ENCODE data around the gene PRKAG3.

PRKAG3 gene

DNA sequence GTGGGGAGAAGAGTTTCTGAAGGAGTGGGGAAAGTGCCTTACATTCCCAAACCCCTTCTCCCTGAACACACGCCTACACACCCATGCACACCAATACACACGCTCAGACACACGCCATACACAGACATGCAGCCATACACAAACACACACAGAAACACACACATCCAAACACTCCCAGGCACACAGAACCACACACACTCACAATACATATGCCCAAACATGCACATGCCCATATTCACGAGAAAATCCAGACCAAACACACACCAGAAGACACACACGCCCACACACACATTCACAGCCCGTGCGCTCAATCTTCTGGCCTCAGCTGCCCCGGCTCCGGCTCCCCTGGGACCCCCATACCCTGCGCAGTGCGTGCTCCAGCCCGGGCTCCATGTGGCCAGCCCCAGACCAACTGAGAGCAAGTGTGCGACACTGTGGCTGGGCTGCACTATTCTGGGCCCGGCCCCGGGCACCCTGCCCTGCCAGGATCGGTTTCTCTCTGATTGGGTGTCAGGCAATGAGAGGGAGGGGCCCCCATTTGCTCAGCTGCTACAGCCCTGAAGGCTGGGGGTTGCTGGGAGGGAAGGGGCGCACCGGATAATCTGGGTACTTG lies at the start of gene PRKAG3:
PRKAG3 (minus strand) TSS at position 426 of the 613 bp plus-strand sequence.
- DNase-seq (ENCODE audit: low read depth, low spot score), result no peak

DNA sequence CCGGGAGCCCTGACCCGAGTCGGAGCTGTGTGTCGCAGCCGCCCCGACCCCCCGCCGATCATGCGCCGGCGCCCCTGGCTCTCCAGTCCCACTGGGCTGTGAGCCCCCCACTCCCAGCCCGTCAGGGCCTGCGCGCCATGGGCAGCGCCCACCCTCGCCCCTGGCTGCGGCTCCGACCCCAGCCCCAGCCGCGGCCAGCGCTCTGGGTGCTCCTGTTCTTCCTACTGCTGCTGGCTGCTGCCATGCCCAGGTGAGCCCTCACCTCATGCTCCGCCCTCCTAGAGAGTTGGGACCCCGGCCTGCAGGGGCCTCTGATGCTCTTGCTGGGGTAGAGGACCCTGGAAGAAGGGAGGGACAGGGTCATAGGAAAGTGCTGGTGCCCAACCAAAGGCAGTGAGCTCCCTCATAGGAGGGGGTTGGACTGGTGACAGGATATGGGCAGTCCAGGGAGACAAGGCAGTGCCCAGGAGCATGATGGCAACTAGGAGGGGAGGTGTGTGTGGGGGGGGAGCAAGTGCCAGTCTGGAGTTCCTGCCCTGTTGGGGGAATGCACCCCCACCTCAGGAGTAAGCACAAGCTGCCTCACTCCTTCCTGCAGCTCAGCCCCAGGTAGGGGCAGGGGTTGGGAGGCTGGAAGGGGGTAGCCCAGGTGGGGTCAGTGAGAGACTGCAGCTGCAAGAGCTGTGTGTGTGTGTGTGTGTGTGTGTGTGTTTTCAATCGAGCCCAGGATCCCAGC lies 49.4 kb upstream of the PRKAG3 start:
- DNase-seq (ENCODE audit: low read depth, low spot score), result no peak

DNA sequence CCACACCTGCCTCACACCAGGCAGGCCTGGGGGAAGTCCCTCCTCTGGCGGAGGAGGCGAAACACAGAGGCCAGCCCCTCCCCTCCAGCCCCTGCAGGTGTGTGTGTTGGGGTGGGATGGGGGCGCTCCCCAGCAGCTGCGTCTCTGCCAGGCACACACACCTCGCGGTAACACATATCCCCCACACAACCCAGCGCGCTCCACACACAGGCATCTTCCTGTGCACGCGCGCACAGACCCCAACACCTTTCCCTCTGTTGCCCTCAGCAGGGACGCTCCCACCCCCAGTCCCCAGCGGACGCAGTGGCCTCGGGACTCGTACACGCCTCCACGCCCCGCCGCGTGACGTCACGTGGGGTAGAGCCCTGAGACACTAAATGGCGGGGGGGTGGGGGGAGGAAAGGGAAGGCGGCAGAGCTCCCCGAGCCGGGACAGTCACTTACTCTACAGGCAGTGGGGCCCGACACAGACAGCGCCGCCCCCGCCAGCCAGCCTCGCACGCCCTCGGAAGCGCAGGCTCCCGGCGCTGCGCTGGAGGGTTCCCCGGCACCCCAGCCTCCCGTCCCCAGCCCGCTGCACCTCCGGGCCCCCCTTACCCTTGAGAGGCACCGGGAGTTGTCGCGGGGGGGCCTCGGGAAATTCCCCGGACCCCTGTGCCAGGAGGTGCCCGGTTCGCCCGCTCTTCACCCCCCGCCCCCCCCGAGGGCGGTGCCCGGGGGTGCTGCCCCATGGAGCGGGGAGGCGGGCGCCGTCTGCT lies 48.7 kb upstream of the PRKAG3 start, which contains the start of gene WNT10A:
WNT10A (plus strand) TSS at position 751 of the 757 bp plus-strand sequence. CDS start 144 bp downstream, outside the sequence.
- peak; percentile 57 for DNase-seq (ENCODE audit: low read depth, low spot score)

DNA sequence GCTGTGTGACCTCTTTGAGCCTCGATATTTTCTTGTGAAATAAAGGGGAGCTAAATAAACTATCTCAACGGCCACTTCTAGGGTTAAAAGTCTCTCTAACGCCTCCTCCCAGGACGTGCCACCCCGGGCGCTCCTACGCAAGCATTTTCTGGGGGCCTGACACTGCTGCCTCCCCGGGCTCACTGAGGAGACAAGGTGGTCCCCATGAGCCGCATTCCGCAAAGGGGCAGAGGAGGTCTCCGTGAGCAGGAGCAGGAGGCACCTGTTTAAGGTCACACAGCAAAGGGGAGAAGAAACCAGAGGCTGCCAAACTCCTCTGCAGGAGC lies 48.1 kb upstream of the PRKAG3 start:
- no peak for DNase-seq (ENCODE audit: low read depth, low spot score)

DNA sequence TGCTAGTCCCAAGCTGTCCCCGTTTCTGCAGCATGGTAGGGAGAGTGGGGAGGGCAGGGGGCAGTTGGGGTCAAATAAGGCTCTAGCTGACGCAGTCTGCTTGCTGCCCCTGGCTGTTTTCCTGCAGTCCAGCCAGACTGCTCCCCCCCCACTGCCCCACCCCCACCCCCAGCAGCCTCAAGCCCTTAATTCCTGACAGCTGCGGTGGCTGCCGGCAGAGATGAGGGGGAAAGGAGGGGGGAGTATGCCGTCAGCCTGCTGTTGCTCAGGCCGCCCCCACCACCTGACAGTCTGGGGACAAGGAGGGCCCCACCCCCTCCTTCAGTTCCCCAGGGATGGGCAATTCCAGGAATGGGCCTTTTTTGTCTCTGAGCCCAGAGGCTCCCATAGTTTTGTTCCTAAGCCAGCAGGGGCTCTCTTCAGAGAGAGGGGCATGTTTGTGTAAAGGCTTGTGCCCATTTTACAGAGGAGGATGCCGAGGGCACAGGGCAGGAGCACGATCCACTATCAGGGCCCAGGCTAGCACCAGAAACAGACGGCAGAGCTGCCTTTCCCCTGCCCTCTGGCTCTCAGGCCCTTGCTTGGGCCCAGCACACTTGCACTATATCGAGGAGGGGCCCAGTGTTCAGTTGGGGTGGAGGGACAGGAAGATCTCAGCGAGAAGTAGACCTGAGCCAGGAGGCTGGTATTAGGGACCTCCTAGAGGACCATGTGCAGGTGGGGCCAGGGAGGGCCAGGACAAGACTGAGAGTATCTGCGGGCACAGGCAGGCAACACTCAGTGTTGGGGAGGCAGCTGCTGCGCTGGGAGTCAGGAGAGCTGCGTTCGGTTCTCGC lies 47.5 kb upstream of the PRKAG3 start:
- DNase-seq (ENCODE audit: low read depth, low spot score), result peak; percentile 72

DNA sequence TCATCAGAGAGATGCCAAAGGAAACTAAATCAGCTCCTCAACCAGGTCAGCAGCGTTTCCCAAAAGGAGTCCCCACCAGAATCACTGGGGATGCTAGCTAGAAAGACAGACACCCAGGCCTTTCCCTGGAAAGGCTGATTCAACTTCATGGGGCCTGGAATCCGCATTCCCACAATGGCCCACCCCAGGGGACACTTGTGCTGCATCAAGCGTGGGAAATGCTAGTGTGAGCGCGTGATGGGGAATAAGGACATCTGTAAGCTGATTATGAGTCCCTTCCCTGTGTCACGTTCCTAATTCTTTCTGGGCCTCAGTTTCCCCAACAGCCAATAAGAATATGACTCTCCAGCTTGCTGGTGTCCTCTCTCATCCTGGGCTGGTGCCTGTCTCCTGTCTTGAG lies 46.9 kb upstream of the PRKAG3 start:
- DNase-seq (ENCODE audit: low read depth, low spot score), result no peak

DNA sequence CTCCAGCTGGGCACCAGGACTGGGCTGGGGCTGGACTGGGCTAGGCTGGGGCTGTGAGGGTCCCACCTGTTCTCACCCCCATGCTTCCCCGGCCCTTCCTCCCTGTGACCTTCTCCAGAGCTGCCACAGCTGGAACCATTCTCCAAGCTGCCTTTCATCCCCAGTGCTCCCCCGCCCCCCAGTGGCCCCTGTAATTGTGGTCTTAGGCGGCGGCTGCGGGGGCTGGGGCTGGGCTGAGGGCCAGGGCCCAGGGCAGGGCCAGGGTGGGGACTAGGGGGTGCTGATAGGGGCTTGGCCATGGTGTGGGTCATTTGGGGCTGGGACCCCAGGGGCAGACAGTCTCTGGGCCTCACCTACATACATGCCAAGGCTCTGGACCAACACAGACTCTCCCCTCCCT lies 46.3 kb upstream of the PRKAG3 start:
- DNase-seq (ENCODE audit: low read depth, low spot score), result no peak

DNA sequence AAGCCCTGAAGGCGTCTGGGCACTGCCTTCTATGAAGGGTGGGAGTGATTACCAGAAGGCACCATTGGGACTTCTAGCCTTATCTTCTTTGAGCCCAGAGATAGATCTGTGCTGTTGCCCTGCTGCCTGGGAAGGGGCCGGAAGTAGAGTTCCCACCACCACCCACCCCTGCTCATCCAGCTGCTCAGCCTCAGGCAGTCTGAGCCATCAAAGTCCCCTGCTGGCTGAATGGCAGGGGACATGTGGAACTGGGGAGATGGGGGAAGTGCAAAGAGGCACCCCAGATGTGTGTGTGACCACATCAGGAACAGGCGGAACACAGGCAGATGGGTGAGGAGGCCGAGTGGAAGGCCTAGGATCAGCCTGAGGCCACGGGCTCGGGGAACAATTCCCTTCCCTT lies 45.7 kb upstream of the PRKAG3 start:
- peak; percentile 47 for DNase-seq (ENCODE audit: low read depth, low spot score)

DNA sequence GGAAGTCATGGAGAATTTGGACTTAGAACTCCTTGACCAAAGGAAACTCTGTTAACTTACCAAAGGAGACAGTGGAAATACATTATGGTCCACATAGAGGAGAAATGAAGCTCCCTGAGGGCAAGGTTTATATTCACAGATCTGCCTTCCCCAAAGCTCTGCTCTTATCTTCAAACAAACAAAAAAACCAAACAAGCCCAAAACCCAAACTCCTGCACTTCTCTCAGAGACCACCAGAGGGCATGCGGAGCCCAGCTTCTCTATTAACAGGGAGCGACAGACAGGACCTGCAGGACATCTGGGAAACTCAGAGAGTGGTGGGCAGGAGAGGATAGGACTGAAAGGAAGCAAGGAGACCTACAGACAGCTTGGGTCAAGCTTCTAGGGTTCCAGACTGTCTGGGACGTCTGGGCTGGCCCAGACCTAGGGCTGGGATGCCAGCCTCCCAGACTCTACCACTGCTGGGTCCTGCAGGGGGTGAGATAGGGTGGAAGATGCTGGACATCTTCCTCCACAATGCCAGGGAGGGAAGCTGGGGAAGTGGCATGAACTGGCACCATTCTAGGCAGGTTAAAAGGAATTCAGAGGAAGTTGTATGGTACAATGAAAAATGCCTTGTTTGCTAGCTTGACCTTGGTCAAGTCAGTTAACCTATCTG lies 45.1 kb upstream of the PRKAG3 start:
- DNase-seq (ENCODE audit: low read depth, low spot score), result peak; percentile 97

DNA sequence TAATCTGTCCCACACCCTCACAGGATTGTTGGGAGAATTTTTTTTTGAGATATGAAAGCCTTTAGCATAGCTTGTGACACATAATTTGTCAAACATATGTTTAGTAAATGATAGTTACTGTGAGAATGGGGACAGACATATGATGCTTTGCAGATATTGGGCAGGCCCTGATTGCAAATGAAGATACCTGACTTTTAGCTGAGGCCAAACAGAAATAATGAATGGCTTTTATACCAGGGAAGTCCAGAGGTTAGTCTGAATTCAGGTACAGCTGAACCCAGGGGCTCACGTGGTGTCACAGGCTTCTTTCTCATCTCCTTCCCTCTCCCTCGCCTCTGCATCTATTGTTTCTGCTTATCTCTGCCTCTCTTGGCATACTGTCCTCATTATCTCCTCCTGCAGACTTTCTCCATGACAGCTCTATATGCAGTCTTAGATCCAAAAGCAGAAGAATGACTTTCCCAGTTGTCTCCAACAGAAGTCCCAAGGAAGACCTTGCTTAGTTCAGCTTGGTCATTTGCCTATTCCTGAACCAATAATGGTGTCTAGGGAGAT lies 44.2 kb upstream of the PRKAG3 start:
- no peak for DNase-seq (ENCODE audit: low read depth, low spot score)

DNA sequence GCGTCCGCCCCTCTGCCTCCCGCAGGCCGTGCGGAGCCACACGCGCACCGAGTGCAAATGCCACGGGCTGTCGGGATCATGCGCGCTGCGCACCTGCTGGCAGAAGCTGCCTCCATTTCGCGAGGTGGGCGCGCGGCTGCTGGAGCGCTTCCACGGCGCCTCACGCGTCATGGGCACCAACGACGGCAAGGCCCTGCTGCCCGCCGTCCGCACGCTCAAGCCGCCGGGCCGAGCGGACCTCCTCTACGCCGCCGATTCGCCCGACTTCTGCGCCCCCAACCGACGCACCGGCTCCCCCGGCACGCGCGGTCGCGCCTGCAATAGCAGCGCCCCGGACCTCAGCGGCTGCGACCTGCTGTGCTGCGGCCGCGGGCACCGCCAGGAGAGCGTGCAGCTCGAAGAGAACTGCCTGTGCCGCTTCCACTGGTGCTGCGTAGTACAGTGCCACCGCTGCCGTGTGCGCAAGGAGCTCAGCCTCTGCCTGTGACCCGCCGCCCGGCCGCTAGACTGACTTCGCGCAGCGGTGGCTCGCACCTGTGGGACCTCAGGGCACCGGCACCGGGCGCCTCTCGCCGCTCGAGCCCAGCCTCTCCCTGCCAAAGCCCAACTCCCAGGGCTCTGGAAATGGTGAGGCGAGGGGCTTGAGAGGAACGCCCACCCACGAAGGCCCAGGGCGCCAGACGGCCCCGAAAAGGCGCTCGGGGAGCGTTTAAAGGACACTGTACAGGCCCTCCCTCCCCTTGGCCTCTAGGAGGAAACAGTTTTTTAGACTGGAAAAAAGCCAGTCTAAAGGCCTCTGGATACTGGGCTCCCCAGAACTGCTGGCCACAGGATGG lies 42.0 kb upstream of the PRKAG3 start:
- DNase-seq (ENCODE audit: low read depth, low spot score), result no peak

DNA sequence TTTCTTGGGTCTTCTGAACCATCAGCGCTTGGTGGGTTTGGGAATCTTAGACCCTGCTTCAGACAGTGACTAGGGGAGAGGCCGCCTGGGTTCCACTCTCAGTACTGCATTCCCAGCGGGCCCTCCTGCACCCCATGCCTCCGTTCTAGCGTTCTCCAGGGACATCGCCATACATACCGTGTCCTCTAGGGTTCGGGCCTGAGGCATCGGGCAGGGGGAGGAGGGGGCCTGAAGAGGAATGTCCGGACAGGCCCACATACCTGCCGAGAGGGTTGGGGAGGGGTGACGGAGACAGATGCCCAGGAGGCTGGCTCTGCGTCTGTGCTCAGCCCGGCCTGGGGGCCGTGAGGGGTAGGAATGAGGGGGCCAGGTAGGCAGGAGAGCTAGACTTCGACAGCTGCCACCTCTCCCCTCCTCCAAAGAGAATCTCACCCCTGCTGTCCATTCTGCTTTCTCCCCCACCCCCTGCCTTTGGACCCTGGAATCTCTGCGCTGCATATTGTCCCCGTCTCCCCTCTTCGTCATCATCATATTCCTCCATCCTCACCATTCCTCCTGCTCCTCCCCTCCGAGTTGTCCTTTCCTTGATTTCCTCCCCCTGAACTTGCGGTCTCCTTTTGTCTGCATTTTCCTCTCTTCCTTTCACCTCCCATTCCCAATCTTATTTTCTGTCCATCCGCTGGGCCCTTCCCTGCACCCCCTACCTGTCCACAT lies 41.2 kb upstream of the PRKAG3 start:
- DNase-seq (ENCODE audit: low read depth, low spot score), result peak; percentile 67

DNA sequence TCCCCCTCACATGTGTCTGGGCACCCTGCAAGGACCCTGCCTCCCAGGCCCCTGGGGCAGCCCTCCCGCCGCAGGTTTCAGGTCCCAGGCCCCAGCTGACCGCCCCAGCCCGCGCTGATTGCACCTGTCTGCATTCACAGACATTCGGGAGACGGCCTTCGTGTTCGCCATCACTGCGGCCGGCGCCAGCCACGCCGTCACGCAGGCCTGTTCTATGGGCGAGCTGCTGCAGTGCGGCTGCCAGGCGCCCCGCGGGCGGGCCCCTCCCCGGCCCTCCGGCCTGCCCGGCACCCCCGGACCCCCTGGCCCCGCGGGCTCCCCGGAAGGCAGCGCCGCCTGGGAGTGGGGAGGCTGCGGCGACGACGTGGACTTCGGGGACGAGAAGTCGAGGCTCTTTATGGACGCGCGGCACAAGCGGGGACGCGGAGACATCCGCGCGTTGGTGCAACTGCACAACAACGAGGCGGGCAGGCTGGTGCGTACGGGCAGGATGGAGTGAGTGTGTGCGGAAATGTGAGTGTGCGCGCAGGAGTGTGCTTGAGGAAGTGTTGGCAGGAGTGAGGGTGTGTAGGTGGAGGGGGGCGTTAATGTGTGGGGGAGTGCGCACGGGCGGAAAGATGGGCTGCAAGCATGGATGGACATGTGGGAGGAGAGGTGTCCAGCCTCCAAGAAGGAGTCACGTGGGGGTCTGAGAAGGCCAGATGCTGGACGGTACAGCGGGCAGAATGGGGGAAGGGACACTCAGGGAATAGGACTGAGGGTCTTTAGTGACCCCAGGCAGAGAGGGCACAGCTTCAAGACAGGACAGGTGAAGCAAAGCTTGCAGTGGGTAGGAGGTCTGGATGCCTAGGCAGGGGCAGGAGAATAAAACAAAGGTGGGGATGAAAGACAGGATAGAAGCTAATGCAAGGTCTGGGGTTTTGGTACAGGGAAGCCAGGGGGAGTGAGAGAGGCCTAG lies 40.0 kb upstream of the PRKAG3 start:
- no peak for DNase-seq (ENCODE audit: low read depth, low spot score)

DNA sequence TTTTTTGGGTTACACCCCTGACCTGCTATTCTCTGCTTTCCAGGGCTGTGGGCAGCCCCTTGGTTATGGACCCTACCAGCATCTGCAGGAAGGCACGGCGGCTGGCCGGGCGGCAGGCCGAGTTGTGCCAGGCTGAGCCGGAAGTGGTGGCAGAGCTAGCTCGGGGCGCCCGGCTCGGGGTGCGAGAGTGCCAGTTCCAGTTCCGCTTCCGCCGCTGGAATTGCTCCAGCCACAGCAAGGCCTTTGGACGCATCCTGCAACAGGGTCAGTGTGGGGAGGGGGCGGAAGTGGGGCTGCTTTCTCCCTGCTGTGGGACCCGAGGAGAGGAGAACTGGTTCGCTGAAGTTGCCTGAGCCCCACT lies 39.4 kb upstream of the PRKAG3 start:
- DNase-seq (ENCODE audit: low read depth, low spot score), result no peak

DNA sequence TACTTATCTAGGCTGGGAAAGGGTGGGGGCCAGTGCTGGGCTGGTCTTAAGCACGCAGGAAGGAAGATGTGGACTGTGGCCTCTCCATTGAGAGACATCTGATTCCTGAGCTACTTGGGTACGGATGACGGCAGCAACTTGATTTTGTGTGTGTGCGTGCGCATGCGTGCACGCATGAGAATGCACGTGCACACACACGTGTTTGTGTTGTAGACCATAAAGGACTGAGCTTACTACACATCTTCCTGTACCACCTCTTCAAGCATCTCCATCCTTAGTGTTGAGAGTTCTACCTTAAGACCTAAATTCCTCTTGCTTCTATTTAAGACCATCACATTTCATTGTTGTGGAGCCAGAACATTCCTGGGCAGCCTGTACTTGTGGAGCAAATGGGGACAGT lies 37.5 kb upstream of the PRKAG3 start:
- DNase-seq (ENCODE audit: low read depth, low spot score), result no peak

DNA sequence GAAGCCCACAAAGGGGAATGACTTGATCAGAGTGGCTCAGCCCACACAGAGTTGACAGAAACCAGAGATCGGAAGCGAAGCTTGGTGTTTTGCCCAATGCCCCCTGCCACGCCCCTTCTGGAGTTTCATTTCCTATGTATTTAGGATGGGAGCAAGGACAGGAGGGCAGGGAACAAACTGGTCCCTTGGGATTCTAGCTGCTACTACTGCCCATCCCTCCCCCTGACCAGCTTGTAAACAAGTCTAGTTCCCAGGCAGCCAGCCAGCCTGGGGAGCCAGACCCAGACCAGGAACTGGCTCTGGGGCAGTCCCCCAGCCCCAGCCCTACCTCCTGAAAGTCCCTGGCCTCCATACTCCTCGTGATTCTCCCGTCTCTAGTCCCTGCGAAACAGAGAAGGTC lies 36.3 kb upstream of the PRKAG3 start:
- no peak for DNase-seq (ENCODE audit: low read depth, low spot score)

DNA sequence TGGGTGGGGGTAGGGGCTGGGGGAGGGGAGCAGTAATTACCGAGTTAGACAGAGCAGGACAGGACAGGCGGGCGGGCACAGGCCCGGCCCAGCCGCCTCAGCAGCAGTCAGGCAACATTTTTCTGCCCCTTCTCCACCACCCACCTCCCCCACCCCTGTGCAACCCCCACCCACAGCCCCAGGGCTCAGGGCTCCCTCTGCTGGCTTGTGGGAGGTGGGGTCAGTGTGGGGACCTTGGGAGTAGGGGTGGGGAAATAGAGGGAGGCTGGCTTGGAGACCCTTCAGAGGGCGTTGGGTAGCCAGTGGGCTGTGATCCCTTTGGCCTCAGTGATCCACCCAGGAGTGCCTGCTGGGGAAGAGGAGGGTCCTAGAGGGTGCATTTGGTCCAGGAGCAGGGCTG lies 34.4 kb upstream of the PRKAG3 start:
- DNase-seq (ENCODE audit: low read depth, low spot score), result no peak

DNA sequence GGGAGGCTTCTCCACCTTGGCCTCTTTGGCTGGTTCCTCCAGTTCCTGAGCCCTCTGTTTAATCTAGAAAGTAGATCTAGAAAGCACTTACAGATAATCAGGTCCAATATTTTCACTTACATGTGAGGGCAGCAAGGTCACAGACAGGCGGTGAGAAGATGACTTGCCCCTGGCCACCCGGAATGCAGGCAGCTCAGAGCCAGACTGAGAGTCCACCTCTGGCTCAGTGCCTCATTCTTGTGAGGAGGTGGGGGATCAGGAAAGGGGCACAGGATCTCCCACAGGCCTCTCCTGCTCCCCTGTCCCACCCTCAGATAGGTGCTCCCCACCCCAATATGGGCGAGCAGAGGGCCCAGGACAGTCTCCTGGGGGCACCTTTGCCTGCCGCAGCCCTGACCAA lies 33.8 kb upstream of the PRKAG3 start:
- peak; percentile 39 for DNase-seq (ENCODE audit: low read depth, low spot score)

Data from ELF-1 (cell line).